Putamen (tissue), 1 donor: ENCODE measurements around the gene TSPAN3.

Experiments
- DNase-seq: peaks from one replicate; pipeline ENCODE4 v3.0.0-alpha.2; 2016; ENCODE audit warnings: low spot score

The TSPAN3 gene

GRCh38 chr15:77009646-77010311 lies 61.1 kb downstream of the TSPAN3 start:
- DNase-seq, result no peak

- DNase-seq, result no peak
Measured at GRCh38 chr15:77009176-77009575, 61.7 kb downstream of the TSPAN3 start.

GRCh38 chr15:77004189-77004588 lies 66.7 kb downstream of the TSPAN3 start:
- DNase-seq, result no peak

GRCh38 chr15:77002954-77003912 lies 67.7 kb downstream of the TSPAN3 start:
- DNase-seq, result peak; percentile 29

- DNase-seq, result no peak
Measured at GRCh38 chr15:77002436-77002835, 68.5 kb downstream of the TSPAN3 start.

GRCh38 chr15:77001966-77002365 lies 68.9 kb downstream of the TSPAN3 start:
- DNase-seq, result no peak

GRCh38 chr15:77001351-77001750 lies 69.6 kb downstream of the TSPAN3 start:
- DNase-seq, result no peak

GRCh38 chr15:76999996-77000395 lies 70.9 kb downstream of the TSPAN3 start:
- no peak for DNase-seq

- DNase-seq, result no peak
Measured at GRCh38 chr15:76998663-76999285, 72.1 kb downstream of the TSPAN3 start.

- no peak for DNase-seq
Measured at GRCh38 chr15:76996526-76997401, 74.1 kb downstream of the TSPAN3 start.

- no peak for DNase-seq
Measured at GRCh38 chr15:76996076-76996525, 74.8 kb downstream of the TSPAN3 start.

GRCh38 chr15:76994971-76995945 lies 75.7 kb downstream of the TSPAN3 start, which contains the start of gene PSTPIP1:
Gene PSTPIP1, plus strand, starts transcription at chr15:76995126. Its CDS starts 448 bp downstream, at chr15:76995574.
- peak; percentile 50 for DNase-seq

GRCh38 chr15:76994496-76994895 lies 76.4 kb downstream of the TSPAN3 start:
- DNase-seq, result no peak

GRCh38 chr15:76994001-76994400 lies 76.9 kb downstream of the TSPAN3 start:
- DNase-seq, result no peak

GRCh38 chr15:76993114-76993725 lies 77.7 kb downstream of the TSPAN3 start:
- DNase-seq, result no peak

- no peak for DNase-seq
Measured at GRCh38 chr15:76991741-76992645, 78.9 kb downstream of the TSPAN3 start.
